Osteoblast (primary cell): Measurements from ENCODE around the gene GASK1A. TPM values are rescaled to one million over a fixed set of nuclear protein-coding genes. Genes with fewer than 3 reads are reported as not detected.

Experiments used
- DNase-seq: peaks from one replicate; pipeline ENCODE4 v3.0.0; 2011; ENCODE audit warnings: low spot score, mixed read lengths; ENCODE audit not compliant: insufficient read length; ENCODE audit errors: missing footprints
- H2AFZ ChIP-seq: 2 replicates; pipeline ENCODE4 v1.6.0; 2011; ENCODE audit warnings: mild to moderate bottlenecking, low read length
- H3K27ac ChIP-seq: 2 replicates; pipeline ENCODE4 v1.5.1; 2011; ENCODE audit warnings: mild to moderate bottlenecking, low read depth, low read length, moderate library complexity
- H3K27me3 ChIP-seq: 2 replicates; pipeline ENCODE4 v1.6.0; 2012; ENCODE audit warnings: mild to moderate bottlenecking, control low read depth, inconsistent platforms, low read length, moderate library complexity; ENCODE audit not compliant: insufficient read depth
- H3K36me3 ChIP-seq: 2 replicates; pipeline ENCODE4 v1.5.1; 2011; ENCODE audit warnings: mild to moderate bottlenecking, low read length, control low read depth, moderate library complexity; ENCODE audit not compliant: insufficient read depth
- H3K4me1 ChIP-seq: 2 replicates; pipeline ENCODE4 v1.5.1; 2011; ENCODE audit warnings: mild to moderate bottlenecking, low read length, control low read depth, moderate library complexity; ENCODE audit not compliant: insufficient read depth
- H3K4me2 ChIP-seq: 2 replicates; pipeline ENCODE4 v1.6.0; 2011; ENCODE audit warnings: mild to moderate bottlenecking, low read length; ENCODE audit not compliant: insufficient read depth
- H3K4me3 ChIP-seq: fragments of 200-600 bp; sonication (generic); 3 replicates; pipeline ENCODE4 v1.5.1; 2012; ENCODE audit warnings: mild to moderate bottlenecking, low read length, inconsistent platforms; ENCODE audit not compliant: insufficient read depth
- H3K79me2 ChIP-seq: 2 replicates; pipeline ENCODE4 v1.6.0; 2012; ENCODE audit warnings: mild to moderate bottlenecking, low read length, control low read depth, inconsistent platforms; ENCODE audit not compliant: insufficient read depth
- H3K9me3 ChIP-seq: 2 replicates; pipeline ENCODE4 v1.5.1; 2011; ENCODE audit warnings: low read depth, low read length, control low read depth
- H4K20me1 ChIP-seq: 2 replicates; pipeline ENCODE4 v1.6.0; 2012; ENCODE audit warnings: mild to moderate bottlenecking, low read length, control low read depth; ENCODE audit not compliant: insufficient read depth
- total RNA-seq: library from RNA; depleted of rRNA; stranded (reverse); fragments of >200 nt; gene quantifications from 2 replicates; pipeline ENCODE4 v1.2.3, GENCODE V29; 2012
- TF ChIP-seq, protein P1 (sequence below): IDR thresholded peaks from 2 replicates; pipeline ENCODE4 v1.5.1; 2011; ENCODE audit warnings: mild to moderate bottlenecking, low read depth, low read length, moderate library complexity; ENCODE audit errors: extremely low read depth

GASK1A gene
- total RNA-seq, 1 donor, result 0.72 TPM

DNA sequence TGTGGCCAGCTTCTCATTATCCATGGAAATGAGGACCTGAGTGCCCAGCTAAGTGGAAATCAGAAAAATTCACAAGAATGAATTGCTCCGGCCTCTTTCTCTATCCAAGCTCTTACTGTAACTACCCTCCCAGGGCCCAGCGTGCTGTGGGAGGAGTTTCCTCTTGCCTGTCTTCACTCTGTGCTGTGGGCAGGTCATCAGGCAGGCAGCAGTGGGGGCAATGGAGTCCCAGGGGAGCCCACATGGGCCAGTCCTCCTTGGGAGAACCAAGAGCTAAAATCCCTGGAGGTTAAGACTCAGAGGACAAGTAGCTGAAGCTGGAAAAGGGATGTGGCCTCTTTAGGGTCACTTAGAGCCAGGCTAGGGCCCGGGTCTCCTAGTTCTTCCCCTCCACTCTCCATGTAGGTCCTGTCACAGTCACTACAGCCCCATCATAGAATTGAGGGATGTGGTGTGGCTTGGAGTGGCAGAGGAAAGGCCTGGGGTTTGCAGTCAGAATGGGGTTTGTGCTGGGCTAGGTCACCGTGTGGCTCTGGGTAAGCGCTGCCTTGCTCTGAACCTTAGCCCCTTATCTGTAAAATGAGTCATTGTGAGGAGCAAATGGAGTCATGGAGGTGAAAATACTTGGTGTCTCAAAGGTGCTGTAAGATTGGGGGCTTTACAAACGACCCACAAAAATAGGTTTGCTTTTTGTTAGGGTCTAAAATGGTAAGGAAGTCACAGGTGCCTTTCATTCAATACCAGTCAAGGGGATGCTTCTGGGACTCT, 3.7 kb downstream of the GASK1A start:
- TF ChIP-seq, protein P1, sequence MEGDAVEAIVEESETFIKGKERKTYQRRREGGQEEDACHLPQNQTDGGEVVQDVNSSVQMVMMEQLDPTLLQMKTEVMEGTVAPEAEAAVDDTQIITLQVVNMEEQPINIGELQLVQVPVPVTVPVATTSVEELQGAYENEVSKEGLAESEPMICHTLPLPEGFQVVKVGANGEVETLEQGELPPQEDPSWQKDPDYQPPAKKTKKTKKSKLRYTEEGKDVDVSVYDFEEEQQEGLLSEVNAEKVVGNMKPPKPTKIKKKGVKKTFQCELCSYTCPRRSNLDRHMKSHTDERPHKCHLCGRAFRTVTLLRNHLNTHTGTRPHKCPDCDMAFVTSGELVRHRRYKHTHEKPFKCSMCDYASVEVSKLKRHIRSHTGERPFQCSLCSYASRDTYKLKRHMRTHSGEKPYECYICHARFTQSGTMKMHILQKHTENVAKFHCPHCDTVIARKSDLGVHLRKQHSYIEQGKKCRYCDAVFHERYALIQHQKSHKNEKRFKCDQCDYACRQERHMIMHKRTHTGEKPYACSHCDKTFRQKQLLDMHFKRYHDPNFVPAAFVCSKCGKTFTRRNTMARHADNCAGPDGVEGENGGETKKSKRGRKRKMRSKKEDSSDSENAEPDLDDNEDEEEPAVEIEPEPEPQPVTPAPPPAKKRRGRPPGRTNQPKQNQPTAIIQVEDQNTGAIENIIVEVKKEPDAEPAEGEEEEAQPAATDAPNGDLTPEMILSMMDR, result no peak
- Histone ChIP-seq H3K4me1 (no peaks in the 10 kb centered on the region), H3K27me3 (peaks cover 42% of the 10 kb centered on the region), H3K4me3 (no peak overlapping the region), H3K79me2 (no peaks in the 10 kb centered on the region), H2AFZ (no peak overlapping the region), H3K36me3 (no peaks in the 10 kb centered on the region), H4K20me1 (no peaks in the 10 kb centered on the region), H3K27ac (no peak overlapping the region), H3K4me2 (no peak overlapping the region), H3K9me3 (no peaks in the 10 kb centered on the region)
- no peak for DNase-seq

DNA sequence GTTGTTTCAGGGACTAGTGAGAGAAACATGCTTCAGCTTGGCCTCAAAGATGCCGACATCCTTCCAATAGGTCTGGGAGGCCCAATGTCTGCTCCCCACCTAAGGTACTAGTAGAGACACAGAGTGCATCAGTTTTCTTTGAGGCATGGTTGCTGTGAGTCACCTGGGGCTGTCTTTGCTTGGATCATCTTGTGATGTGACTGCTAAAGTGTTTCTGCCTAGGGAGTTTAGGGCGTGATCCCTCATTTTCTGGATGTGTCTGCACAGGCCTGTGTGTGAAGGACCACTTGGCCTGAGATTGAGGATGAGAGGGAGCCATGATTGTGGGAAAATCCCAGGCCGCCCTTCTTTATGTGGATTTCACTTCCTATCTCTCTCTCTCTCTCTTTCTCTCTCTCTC, 4.8 kb downstream of the GASK1A start:
- H3K79me2 ChIP-seq, result no peaks in the 10 kb centered on the region
- no peaks in the 10 kb centered on the region for H3K4me1 ChIP-seq
- H3K4me2 ChIP-seq, result no peak overlapping the region
- DNase-seq, result no peak
- H3K4me3 ChIP-seq, result no peak overlapping the region
- H2AFZ ChIP-seq, result no peak overlapping the region
- H3K9me3 ChIP-seq, result no peaks in the 10 kb centered on the region
- H4K20me1 ChIP-seq, result no peaks in the 10 kb centered on the region
- no peaks in the 10 kb centered on the region for H3K36me3 ChIP-seq
- H3K27ac ChIP-seq, result no peak overlapping the region
- TF ChIP-seq, protein P1, result no peak
- H3K27me3 ChIP-seq, result peaks cover 32% of the 10 kb centered on the region

DNA sequence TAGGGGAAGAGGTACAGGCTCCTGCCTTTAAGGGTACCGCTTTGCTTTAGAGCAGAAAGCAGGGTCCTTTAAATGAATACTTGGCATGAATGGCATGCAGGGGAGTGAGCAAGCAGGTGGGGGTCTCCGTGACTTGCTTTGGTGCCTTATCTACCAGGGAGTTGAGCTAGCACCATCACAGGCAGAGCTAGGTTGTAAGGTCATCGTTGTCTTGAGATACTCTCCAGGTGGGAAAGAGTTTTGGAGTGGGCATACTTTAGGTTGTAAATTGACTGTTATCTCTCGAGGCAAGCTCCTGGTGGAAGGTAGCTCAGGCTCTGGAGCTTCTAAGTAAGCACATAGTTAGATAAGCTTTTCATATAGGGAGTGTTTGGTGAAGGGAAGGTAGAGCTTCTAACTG, 5.6 kb downstream of the GASK1A start:
- TF ChIP-seq, protein P1, result no peak
- no peak overlapping the region for H3K4me2 ChIP-seq
- no peaks in the 10 kb centered on the region for H3K36me3 ChIP-seq
- no peaks in the 10 kb centered on the region for H3K79me2 ChIP-seq
- H3K27ac ChIP-seq, result no peak overlapping the region
- no peak overlapping the region for H2AFZ ChIP-seq
- no peaks in the 10 kb centered on the region for H4K20me1 ChIP-seq
- DNase-seq, result no peak
- no peaks in the 10 kb centered on the region for H3K4me1 ChIP-seq
- no peaks in the 10 kb centered on the region for H3K9me3 ChIP-seq
- H3K4me3 ChIP-seq, result no peak overlapping the region
- peaks cover 24% of the 10 kb centered on the region for H3K27me3 ChIP-seq

DNA sequence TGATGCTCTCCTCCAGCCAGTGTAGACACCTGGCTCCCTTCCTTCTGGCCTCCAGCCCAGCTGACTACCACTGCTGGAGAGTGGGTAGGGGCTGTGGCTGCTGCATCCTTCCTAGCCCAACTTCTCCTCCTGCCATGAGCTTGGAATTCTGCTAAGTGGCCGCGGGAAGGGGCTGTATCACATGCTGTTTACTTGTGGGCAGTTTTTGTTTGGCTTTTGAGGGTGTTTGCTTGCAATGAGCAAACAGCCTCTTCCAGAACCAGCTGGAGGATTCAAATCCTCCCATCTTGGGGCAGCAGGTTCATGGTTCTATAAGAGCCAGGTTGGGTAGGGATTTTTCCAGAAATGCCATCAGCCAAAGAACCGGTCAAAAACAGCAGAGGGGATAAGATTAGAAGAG, 9.0 kb downstream of the GASK1A start:
- no peaks in the 10 kb centered on the region for H3K4me1 ChIP-seq
- H2AFZ ChIP-seq, result no peak overlapping the region
- H3K9me3 ChIP-seq, result no peaks in the 10 kb centered on the region
- no peaks in the 10 kb centered on the region for H3K79me2 ChIP-seq
- no peak overlapping the region for H3K4me2 ChIP-seq
- H4K20me1 ChIP-seq, result no peaks in the 10 kb centered on the region
- no peak overlapping the region for H3K4me3 ChIP-seq
- peaks cover under 1% of the 10 kb centered on the region for H3K27me3 ChIP-seq
- H3K36me3 ChIP-seq, result no peaks in the 10 kb centered on the region
- no peak overlapping the region for H3K27ac ChIP-seq
- TF ChIP-seq, protein P1, result no peak
- DNase-seq, result no peak
